SU-DHL-6 (cell line): ENCODE data around the gene GPR143.

Experiments used
- H2AFZ ChIP-seq: fragments of 200-600 bp; sonication (generic); 2 replicates; pipeline ENCODE4 v1.6.1; 2014; ENCODE audit warnings: low read depth, mild to moderate bottlenecking, moderate library complexity, mixed read lengths, antibody characterized with exemption, low read length; ENCODE audit not compliant: severe bottlenecking
- H3F3A ChIP-seq: fragments of 200-600 bp; shearing (Covaris generic); 2 replicates; pipeline ENCODE4 v1.6.0; 2016; ENCODE audit warnings: antibody characterized with exemption, mild to moderate bottlenecking; ENCODE audit not compliant: insufficient read depth
- H3K27ac ChIP-seq: fragments of 200-600 bp; sonication (generic); 2 replicates; pipeline ENCODE4 v1.5.1; 2016; ENCODE audit warnings: low read depth, mild to moderate bottlenecking, low read length, moderate library complexity, mixed read lengths
- H3K27me3 ChIP-seq: fragments of 200-600 bp; sonication (generic), shearing (Covaris generic); 2 replicates; pipeline ENCODE4 v1.6.0; 2014; ENCODE audit warnings: mild to moderate bottlenecking, low read length
- H3K36me3 ChIP-seq: fragments of 200-600 bp; sonication (generic); 2 replicates; pipeline ENCODE4 v1.6.1; 2014; ENCODE audit warnings: mild to moderate bottlenecking, low read length, mixed read lengths
- H3K4me2 ChIP-seq: fragments of 300-600, 200-600 bp; shearing (Covaris generic), sonication (generic); 2 replicates; pipeline ENCODE4 v1.6.0; 2014; ENCODE audit warnings: low read length, low read depth, mild to moderate bottlenecking; ENCODE audit not compliant: poor library complexity, severe bottlenecking
- H3K4me3 ChIP-seq: fragments of 200-600 bp; sonication (generic); 2 replicates; pipeline ENCODE4 v1.5.1; 2014; ENCODE audit warnings: antibody characterized with exemption, low read length, mild to moderate bottlenecking, mixed read lengths; ENCODE audit not compliant: insufficient read depth, poor library complexity, severe bottlenecking
- H3K79me2 ChIP-seq: fragments of 200-600 bp; sonication (generic); 2 replicates; pipeline ENCODE4 v1.6.1; 2014; ENCODE audit warnings: mild to moderate bottlenecking, low read length, moderate library complexity; ENCODE audit not compliant: insufficient read depth
- H3K9ac ChIP-seq: fragments of 200-600 bp; sonication (generic); 2 replicates; pipeline ENCODE4 v1.7.0; 2014; ENCODE audit warnings: mild to moderate bottlenecking, low read length
- H3K9me2 ChIP-seq: fragments of 200-600 bp; sonication (generic); replicated peaks from 2 replicates; pipeline ENCODE4 v1.6.1; 2014; ENCODE audit warnings: low read length; ENCODE audit not compliant: insufficient read depth
- H3K9me3 ChIP-seq: fragments of 200-600 bp; sonication (generic); 2 replicates; pipeline ENCODE4 v1.6.1; 2014; ENCODE audit warnings: low read length, mixed read lengths; ENCODE audit not compliant: insufficient read depth
- H4K20me1 ChIP-seq: fragments of 200-600 bp; sonication (generic); 2 replicates; pipeline ENCODE4 v1.6.1; 2014; ENCODE audit warnings: low read depth, mild to moderate bottlenecking, antibody characterized with exemption, low read length, moderate library complexity, mixed read lengths
- CTCF ChIP-seq: fragments of 200-600 bp; sonication (generic); IDR thresholded peaks from one replicate; pipeline ENCODE4 v1.5.1; 2017; ENCODE audit warnings: antibody characterized with exemption, mild to moderate bottlenecking, low read length, moderate library complexity; ENCODE audit not compliant: insufficient read depth, poor library complexity, severe bottlenecking
- EZH2phosphoT487 ChIP-seq: fragments of 200-600 bp; sonication (generic), shearing (Covaris generic); conservative IDR thresholded peaks from 2 replicates; pipeline ENCODE4 v1.6.1; 2018; ENCODE audit warnings: mild to moderate bottlenecking, antibody characterized with exemption, low read length, moderate library complexity, mixed read lengths

GPR143 gene

GRCh38 chrX:9676738-9677097, 88.9 kb downstream of the GPR143 start:
- no peak overlapping the region for H3K4me3 ChIP-seq
- no peaks in the 10 kb centered on the region for H3F3A ChIP-seq
- no peaks in the 10 kb centered on the region for H4K20me1 ChIP-seq
- no peaks in the 10 kb centered on the region for H3K9me2 ChIP-seq
- H3K9me3 ChIP-seq: no peaks in the 10 kb centered on the region
- H3K36me3 ChIP-seq: no peaks in the 10 kb centered on the region
- TF ChIP-seq EZH2phosphoT487: no peak
- no peak for TF ChIP-seq CTCF
- no peak overlapping the region for H3K4me2 ChIP-seq
- no peak overlapping the region for H2AFZ ChIP-seq
- H3K27ac ChIP-seq: no peak overlapping the region
- no peaks in the 10 kb centered on the region for H3K27me3 ChIP-seq
- H3K9ac ChIP-seq: no peak overlapping the region
- H3K79me2 ChIP-seq: no peaks in the 10 kb centered on the region

- Histone ChIP-seq H3K9ac (no peak overlapping the region), H4K20me1 (no peaks in the 10 kb centered on the region), H2AFZ (no peak overlapping the region), H3K36me3 (no peaks in the 10 kb centered on the region), H3F3A (no peaks in the 10 kb centered on the region), H3K79me2 (no peaks in the 10 kb centered on the region), H3K27ac (no peak overlapping the region), H3K9me2 (no peaks in the 10 kb centered on the region), H3K4me3 (no peak overlapping the region), H3K9me3 (no peaks in the 10 kb centered on the region), H3K27me3 (no peaks in the 10 kb centered on the region), H3K4me2 (no peak overlapping the region)
- TF ChIP-seq CTCF (no peak), EZH2phosphoT487 (no peak)
These were observed 89.3 kb downstream of the GPR143 start for GRCh38 chrX:9676306-9676705.
